ENCODE measurements around the gene ILKAP. TPM values are rescaled to one million over a fixed set of nuclear protein-coding genes. Genes with fewer than 3 reads are reported as not detected.

The ILKAP gene
- total RNA-seq, 1 donor from 2014 or later, result 29.5 TPM

DNA sequence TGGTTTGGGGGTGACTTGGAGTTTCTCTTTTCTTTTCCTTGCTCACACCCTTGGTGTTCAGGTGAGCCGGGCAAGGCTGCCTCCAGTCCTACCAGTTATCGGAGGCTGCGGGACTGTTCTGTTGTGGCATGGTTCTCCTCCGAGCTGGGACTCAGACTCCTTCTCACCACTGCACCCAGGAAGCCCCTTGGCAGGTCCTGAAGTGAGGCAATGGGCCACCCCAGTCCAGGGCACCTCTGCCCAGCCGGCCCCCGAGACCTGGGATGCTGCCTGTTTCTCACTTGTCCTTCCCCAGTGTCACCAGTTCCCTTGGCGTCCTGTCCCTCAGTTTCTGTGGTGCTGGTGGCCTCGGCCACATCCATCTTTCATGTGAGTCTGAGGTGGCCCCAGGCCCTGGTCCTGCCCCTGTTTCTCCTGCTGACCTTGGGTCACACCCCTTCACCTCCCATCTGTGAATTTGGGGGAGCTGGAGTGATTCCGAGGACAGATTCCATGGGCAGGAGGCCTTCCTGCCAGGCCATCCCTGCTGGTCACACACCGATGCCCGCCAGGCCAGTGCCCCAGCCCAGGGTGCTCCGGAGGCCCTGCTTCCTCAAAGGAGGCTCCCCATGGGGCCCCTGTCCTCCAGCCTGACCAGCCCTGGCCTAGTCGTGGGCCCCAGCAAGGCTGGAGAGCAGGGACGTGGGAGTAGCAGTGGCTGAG lies 71.6 kb downstream of the ILKAP start:
- no peak overlapping the region for H3K4me3 ChIP-seq (ENCODE audit: low read depth, low read length)
- DNase-seq (ENCODE audit: low read depth), result no peak
- TF ChIP-seq, protein P1, sequence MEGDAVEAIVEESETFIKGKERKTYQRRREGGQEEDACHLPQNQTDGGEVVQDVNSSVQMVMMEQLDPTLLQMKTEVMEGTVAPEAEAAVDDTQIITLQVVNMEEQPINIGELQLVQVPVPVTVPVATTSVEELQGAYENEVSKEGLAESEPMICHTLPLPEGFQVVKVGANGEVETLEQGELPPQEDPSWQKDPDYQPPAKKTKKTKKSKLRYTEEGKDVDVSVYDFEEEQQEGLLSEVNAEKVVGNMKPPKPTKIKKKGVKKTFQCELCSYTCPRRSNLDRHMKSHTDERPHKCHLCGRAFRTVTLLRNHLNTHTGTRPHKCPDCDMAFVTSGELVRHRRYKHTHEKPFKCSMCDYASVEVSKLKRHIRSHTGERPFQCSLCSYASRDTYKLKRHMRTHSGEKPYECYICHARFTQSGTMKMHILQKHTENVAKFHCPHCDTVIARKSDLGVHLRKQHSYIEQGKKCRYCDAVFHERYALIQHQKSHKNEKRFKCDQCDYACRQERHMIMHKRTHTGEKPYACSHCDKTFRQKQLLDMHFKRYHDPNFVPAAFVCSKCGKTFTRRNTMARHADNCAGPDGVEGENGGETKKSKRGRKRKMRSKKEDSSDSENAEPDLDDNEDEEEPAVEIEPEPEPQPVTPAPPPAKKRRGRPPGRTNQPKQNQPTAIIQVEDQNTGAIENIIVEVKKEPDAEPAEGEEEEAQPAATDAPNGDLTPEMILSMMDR (IDR thresholded peaks at IDR 0.05; ENCODE audit: insufficient read depth, low read length, poor library complexity, severe bottlenecking), result no peak
- no peaks in the 10 kb centered on the region for H3K27me3 ChIP-seq (ENCODE audit: control insufficient read depth, insufficient read depth, low read length)
- H3K36me3 ChIP-seq (ENCODE audit: control insufficient read depth, insufficient read depth, low read length), result no peaks in the 10 kb centered on the region

DNA sequence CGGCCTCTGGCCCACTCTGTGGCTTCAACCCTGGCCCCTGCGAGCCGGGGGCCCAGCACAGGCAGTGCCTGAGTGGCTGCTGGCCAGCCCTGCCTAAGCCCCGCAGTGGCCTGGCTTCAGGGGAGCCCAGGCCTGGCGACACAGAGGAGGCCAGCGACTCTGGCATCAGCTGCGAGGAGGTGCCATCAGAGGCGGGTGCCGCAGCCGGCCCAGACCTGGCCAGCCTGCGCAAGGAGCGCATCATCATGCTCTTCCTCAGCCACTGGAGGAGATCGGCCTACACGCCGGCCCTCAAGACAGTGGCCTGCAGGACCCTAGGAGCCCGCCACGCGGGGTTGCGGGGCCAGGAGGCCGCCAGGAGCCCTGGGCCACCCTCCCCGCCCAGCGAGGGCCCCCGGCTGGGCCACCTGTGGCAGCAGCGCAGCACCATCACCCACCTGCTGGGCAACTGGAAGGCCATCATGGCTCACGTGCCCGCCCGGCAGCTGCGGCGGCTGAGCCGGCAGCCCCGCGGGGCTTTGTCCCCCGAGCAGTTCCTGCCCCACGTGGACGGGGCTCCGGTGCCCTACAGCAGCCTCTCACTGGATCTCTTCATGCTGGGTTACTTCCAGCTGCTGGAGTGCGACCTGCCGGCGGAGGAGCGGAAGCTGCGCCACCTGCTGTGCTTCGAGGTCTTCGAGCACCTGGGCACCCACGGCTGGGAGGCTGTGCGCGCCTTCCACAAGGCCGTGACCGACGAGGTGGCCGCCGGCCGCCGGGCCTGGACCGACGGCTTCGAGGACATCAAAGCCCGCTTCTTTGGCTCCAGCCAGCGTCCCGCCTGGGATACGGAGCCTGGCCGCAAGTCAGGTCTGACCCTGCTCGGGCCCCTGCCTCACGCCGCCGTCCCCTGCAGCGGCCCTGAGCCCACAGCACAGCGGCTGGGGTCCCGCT lies 72.5 kb downstream of the ILKAP start:
- Histone ChIP-seq H3K36me3 (ENCODE audit: control insufficient read depth, insufficient read depth, low read length) (no peaks in the 10 kb centered on the region), H3K4me3 (ENCODE audit: low read depth, low read length) (no peak overlapping the region), H3K27me3 (ENCODE audit: control insufficient read depth, insufficient read depth, low read length) (no peaks in the 10 kb centered on the region)
- no peak for DNase-seq (ENCODE audit: low read depth)
- TF ChIP-seq, protein P1 (IDR thresholded peaks at IDR 0.05; ENCODE audit: insufficient read depth, low read length, poor library complexity, severe bottlenecking), result no peak

DNA sequence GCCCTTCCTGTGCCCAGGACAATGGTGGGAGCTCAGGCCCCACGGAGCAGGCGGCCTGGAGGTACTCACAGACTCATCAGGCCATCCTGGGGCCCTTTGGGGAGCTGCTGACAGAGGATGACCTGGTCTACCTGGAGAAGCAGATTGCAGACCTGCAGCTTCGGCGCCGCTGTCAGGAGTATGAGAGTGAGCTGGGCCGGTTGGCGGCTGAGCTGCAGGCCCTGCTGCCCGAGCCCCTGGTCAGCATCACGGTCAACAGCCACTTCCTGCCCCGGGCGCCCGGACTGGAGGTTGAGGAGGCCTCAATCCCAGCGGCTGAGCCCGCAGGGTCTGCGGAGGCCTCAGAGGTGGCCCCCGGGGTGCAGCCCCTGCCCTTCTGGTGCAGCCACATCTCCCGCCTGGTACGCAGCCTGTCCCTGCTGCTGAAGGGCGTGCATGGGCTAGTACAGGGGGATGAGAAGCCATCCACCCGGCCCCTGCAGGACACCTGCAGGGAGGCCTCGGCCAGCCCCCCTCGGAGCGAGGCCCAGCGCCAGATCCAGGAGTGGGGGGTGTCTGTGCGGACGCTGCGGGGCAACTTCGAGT lies 73.3 kb downstream of the ILKAP start:
- Histone ChIP-seq H3K27me3 (ENCODE audit: control insufficient read depth, insufficient read depth, low read length) (no peaks in the 10 kb centered on the region), H3K4me3 (ENCODE audit: low read depth, low read length) (no peak overlapping the region), H3K36me3 (ENCODE audit: control insufficient read depth, insufficient read depth, low read length) (no peaks in the 10 kb centered on the region)
- TF ChIP-seq, protein P1 (IDR thresholded peaks at IDR 0.05; ENCODE audit: insufficient read depth, low read length, poor library complexity, severe bottlenecking), result no peak
- DNase-seq (ENCODE audit: low read depth), result no peak

DNA sequence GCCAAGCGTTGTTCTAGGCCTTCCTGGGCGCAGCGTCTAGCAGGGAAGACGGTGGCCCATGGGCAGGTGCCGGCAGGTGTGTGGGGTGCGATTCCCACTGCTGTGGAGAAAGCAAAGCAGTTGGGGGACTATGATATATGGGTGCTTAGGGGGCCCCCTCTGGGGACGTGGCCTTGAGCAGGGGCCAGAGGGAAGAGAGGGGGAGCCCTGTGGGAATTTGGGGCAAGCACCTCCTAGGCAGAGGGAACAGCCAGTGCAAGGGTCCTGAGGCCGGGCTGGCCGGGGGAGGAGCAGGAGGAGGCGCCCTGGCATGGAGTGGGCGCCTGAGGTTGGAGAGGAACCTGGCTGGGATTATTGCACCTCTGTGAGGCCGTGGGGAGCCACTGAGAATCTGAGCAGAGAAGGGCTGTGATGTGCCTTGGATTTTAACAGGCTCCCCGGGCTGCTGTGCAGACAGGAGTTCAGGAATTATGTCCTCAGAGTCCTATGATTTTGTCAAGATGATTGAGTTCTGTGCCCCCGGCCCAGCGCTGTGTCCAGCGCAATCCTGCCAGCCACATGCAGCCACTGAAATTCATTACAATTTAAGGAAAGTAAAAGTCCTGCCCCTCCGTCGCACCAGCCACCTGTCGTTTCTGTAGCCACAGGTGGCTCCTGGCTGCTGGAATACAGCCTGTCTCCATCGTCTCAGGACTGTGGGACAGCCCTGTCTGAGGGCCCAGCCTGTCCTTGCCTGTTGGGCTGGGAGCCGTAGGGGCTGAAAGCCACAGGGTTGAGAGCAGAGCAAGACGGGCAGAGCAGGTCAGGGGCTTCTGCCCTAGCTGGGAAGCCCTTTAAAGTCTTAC lies 74.1 kb downstream of the ILKAP start:
- Histone ChIP-seq H3K4me3 (ENCODE audit: low read depth, low read length) (no peak overlapping the region), H3K27me3 (ENCODE audit: control insufficient read depth, insufficient read depth, low read length) (no peaks in the 10 kb centered on the region), H3K36me3 (ENCODE audit: control insufficient read depth, insufficient read depth, low read length) (no peaks in the 10 kb centered on the region)
- TF ChIP-seq, protein P1 (IDR thresholded peaks at IDR 0.05; ENCODE audit: insufficient read depth, low read length, poor library complexity, severe bottlenecking), result no peak
- DNase-seq (ENCODE audit: low read depth), result no peak

DNA sequence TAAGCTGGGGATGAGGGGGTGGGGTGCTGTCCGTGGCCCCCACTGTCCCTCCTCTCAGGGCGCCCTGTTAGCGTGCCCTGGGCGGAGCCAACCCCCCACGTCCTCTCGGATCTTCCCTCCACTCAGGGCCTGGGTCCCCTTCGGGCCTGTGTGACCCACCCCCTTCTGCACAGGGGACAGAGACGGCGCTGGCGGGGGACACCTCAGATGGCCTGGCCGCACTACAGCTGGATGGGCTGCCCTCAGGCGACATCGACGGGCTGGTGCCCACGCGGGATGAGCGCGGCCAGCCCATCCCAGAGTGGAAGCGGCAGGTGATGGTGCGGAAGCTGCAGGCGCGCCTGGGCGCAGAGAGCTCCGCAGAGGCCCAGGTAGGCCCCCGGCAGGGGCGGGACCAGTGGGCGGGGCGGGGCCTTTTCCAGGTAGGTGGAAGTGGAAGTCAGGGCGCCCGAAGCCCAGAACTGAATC lies 74.9 kb downstream of the ILKAP start:
- no peak for DNase-seq (ENCODE audit: low read depth)
- H3K36me3 ChIP-seq (ENCODE audit: control insufficient read depth, insufficient read depth, low read length), result no peaks in the 10 kb centered on the region
- TF ChIP-seq, protein P1 (IDR thresholded peaks at IDR 0.05; ENCODE audit: insufficient read depth, low read length, poor library complexity, severe bottlenecking), result no peak
- no peak overlapping the region for H3K4me3 ChIP-seq (ENCODE audit: low read depth, low read length)
- H3K27me3 ChIP-seq (ENCODE audit: control insufficient read depth, insufficient read depth, low read length), result no peaks in the 10 kb centered on the region

All from kidney epithelial cell (primary cell).